IPS DF 4.7 (cell line): ENCODE results near the gene NXPH1.

ENCODE experiments used
- DNase-seq: peaks from one replicate; pipeline ENCODE4 v3.0.0-alpha.2; 2013; ENCODE audit warnings: low spot score; ENCODE audit errors: extremely low read depth

NXPH1 gene

DNA sequence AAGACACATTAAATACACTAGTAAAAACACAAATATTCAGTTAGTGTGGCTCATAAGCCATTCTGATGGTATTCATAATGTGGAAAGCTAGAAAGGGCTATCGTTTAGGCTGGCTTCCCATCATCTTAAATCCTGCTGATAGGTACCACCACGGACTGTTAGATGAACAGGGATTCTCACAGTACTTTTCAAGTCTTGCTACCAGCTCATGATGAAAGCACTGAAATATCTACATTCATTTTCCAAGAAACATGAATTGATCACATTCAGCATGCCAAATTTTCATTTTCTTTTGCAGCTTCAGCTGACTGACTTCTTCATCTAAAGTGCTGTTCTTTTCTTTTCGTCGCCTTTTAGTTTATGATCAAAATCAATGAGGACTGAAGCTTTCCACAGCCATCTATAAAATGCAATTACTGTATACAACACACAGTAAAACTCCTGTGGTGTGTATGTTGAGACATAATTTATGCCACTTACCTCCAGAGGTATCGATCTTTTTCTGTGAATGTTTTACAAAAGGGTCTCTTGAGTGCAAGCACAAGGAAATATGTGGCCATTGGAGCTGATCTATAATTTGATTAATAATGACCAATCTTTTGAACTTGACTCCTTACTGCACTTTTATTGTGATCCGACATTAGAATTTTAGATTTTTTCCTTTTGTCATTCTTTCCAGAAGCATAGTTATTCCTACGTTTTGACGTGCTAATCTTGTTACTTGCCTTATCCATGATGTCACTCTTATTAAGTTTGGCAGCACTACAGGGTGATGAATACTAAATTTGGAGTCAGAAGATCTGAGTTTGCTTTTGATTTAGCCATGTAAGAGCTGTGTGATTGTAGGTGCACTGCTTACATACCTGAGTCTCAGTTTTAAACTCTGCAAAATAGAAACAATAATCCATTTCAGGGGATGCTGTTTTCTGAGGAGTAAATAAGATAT, 58.4 kb downstream of the NXPH1 start:
- DNase-seq, result no peak

DNA sequence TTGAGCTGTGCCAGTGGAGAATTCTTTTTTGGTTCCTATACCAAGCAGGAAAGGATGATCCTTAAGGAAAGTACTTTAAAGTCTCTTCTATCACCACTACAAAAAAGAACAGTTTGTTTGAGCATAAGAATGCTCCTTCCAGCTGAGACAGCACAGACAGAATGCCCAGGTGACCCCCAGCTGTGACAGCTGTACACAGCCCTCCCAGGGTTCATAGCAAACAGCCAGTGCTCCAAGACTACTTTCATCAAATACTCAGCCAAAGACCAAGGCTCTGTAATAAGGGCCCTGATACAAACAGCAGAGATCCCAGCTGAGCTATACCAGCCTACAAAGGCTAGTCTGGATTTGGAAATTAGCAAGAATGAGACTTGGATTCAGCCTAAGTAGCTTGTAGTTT, 65.7 kb downstream of the NXPH1 start:
- DNase-seq, result no peak

- no peak for DNase-seq
Observed at GRCh38 chr7:8500286-8500685, 66.9 kb downstream of the NXPH1 start.

DNA sequence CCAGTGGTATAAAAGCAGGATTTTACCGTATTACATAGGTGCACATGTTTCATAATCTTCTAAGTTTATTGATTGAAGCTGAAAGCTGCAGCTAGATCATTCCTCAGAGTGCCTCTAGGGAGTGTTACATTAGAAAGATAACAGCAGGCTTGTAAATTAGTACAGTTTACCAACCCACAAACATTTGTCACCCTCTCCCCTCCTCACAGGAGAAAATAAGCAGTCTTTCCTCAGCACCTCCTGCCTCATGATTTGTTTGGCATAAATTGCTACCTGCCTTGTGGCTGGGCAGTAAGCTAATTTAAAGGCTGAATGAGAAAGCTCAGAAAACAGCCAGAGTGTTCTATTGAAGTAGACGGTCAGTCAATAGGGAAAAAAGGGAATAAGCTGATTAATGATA, 74.2 kb downstream of the NXPH1 start:
- DNase-seq, result no peak

GRCh38 chr7:8509621-8510020, 76.2 kb downstream of the NXPH1 start:
- DNase-seq, result no peak

DNA sequence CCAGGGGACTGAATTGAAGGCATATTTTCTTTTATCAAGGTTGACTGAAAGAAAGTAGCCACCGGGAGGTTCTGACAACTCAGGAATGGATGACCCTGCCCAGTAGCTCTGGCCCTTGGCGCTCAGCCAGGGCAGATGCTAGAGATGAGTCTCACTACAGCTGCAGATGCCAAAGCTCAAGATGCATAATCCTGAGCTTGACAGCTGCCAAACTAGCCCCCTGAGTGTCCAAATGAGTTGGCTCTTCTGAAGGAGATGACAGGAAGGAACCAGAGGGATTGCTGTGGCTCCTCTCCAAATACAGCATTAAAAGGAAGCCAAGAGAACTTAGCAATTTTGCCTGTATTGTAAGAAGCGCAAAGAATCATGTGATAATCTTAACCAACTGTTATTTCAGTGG, 78.4 kb downstream of the NXPH1 start:
- no peak for DNase-seq

DNA sequence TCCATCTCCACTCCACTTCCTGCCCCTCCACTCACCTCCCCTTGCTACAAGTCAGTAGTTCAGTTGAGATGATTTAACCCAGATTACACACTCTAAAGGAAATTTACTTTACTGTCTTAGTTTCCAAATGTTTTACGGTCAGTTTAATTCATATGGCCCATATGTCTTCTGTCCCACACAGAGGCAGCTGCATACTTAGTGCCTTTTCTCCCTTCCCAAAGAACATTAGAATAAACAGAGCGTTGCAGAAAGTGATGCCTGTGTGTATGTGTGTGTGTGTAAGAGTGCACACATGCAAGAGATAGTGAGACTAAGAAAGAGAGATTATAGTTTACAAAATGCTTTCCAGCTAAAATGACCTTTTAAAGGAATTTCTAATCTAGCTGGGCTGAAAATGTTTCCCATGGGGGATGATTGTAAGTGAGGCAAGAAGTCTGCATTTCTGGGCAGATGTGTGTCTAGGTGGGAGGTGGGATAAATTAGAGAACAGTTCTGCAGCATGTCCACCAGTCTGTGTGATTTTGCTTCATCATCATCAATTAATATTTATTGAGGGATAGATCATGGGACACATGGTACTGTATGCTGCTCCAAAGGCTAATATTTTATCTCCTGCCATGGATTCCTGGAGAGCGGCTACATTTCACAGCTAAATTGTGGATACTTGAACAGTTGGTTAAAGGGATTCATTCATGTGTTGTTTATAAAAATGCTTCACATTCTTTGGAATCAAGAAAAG, 81.5 kb downstream of the NXPH1 start:
- DNase-seq, result no peak

GRCh38 chr7:8515640-8516185, 82.3 kb downstream of the NXPH1 start:
- DNase-seq, result no peak

DNA sequence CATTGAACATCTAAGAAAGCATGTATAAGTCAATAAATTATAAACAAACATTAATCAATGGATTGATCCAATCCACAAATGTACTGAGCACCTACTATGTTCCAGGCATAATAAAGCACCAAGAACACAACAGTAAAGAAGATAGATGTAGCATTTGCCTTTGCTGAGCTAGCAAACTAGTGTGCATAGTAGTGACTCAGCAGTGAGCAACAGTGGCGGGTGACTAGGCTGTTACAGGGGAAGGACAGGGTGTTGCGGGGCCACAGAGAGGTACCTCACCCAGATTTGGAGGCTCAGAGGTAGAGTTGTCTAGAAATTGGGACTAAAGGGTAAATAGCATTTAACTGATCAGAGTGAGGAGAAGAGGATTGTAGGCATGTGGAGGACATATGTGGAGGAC, 83.6 kb downstream of the NXPH1 start:
- no peak for DNase-seq

DNA sequence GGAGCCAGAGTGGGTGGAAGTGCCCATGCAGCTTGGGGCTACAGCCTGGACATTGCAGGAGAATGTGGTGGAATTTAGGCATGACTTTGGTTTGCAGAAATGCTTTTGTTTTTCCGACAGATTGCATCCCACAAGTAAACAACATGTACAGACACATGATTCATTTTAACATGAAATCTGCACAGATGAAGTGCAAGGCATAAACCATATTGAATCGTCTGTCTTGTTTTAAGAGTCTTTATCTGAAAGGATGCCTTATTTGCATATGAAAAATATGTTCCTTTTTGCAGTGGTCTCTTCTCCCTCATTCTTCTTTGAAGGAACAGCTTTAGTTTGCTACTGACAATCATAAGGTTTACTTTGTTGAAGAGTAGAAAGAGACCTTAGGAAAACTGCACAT, 94.9 kb downstream of the NXPH1 start:
- no peak for DNase-seq

GRCh38 chr7:8531991-8532515, 98.6 kb downstream of the NXPH1 start:
- DNase-seq, result no peak

DNA sequence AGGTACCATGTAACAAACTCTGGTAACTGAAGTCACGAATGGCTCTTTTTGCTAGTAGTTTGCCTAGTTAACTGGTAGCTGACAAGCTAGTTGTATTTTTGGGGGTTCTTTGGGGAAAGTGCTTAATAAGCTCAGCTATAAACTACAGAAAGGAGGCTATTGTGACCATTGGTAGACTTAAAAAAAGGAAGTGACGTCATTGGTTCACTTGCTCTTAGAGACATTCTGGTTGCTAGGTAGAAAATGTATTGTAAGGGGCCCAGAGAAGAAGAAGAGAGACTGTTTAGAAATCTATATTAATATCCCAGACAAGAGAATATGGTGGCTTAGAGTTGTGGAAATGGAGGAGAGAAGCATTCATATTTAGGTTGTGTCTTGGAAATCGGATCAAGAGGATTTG, 103.0 kb downstream of the NXPH1 start:
- DNase-seq, result no peak

DNA sequence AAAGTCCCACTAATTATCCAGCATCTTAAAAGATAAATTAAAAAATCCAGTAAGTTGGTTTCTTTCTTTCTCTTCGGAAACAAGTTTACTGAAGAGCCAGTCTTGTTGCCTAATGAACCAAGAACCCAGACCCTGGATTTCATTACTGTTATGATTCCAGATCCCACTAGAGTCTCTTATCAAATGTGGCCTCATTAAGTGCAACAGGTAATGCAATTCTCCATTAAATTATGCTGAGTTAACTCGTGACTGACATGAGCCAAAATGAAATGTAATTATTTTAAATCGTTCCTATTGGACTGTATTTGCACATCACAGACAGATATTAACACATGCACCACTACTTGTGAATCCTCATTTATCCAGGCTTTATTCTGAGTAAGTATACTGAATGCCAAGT, 115.6 kb downstream of the NXPH1 start:
- no peak for DNase-seq

- DNase-seq, result no peak
Observed at GRCh38 chr7:8560501-8560900, 127.1 kb downstream of the NXPH1 start.

DNA sequence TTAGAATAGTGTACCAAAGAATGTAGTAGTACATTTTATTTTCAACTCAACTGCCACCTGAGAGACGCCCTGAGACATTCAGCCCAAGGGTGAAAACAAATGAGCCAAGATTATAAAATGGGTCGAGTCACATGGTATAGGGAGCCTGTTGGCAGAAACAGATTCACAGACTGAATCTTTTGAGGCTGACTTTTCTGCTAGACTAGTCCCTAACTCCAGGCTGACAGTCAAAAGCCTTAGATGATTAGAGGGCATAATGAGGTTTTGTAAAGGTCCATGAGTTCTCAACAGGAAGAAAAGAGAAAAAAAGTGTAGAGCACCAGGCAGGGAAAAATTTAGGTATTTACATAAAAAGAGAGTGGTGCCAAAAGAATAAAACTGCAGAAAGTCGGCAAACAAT, 128.0 kb downstream of the NXPH1 start:
- DNase-seq, result no peak

DNA sequence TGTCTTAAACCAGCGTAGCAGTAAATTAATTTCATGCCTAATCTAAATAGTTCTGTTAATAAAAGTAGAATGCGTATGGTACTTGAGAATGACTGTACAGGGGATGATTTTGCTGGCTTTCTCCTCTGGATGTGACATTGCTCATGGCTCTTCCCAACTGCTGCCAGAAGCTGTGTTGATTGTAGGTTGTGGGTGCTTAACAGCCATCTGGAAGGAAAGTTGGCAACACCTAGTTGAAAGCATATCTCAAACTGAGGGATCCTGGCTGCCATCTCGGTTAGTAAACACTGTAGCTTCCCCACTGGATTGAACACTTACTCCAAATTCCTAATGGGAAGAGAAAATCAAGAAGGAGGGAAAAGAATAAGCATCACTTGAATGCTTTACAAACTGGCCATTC, 130.9 kb downstream of the NXPH1 start:
- DNase-seq, result no peak

- DNase-seq, result no peak
Observed at GRCh38 chr7:8566016-8566415, 132.6 kb downstream of the NXPH1 start.

GRCh38 chr7:8567626-8568025, 134.2 kb downstream of the NXPH1 start:
- no peak for DNase-seq

GRCh38 chr7:8579661-8580194, 146.3 kb downstream of the NXPH1 start:
- DNase-seq, result no peak

DNA sequence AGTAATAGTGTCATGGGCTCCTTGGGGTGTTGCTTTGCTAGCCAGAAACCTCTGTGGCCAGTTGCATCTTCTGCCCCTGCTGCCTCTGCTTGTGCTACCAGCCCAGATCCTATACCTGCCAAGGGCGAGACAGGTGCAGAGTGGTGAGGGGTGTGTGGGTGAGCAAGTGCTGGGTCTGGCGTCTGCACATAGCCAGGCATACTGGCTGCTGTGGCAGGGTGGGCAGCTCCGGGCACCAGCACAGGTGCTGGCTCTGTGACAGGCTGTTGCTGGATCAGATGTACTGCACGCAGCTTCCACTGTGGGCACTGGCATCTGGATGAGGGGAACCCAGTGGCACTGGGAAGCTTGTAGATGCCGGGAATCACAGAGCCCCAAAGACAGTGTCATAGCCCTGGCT, 148.4 kb downstream of the NXPH1 start:
- DNase-seq, result no peak

DNA sequence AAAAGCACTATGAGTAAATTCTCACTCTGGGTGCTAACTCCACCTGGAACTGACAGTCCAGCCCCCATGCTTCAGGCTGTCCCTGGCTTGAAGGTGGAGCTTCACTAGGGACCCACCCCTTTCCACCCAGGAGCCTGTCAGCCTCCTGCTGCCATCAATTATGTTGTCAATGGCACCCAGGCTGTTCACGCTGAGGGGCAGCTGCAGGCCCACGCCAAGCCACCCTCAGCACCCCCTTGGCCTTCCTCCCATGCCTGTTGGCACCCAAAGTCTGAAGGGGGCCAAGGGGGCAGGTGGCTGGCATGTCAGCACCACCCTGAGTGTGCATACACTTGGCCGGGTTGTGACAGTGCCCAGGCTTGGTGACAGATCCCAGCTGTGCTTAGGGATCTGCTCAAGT, 149.3 kb downstream of the NXPH1 start:
- DNase-seq, result no peak

GRCh38 chr7:8585591-8585990, 152.2 kb downstream of the NXPH1 start:
- DNase-seq, result no peak
